PC-9 (cell line): Measurements from ENCODE around the gene TIGD6. TPM values are rescaled to one million over a fixed set of nuclear protein-coding genes. Genes with fewer than 3 reads are reported as not detected.

Experiments used
- BruUV-seq: library from RNA; stranded (reverse); fragments of 400-500 nt; replicated peaks from 2 replicates; lab custom pipeline; 2021; lab: Mats Ljungman, UMichigan
- CTCF ChIA-PET: fragments of 300-600 bp; sonication (Branson Sonifier 250); formaldehyde crosslinking; loops from one replicate; lab custom pipeline; 2022; ENCODE audit warnings: antibody characterized with exemption; lab: Charles Lee
- POLR2A ChIA-PET: fragments of 300-600 bp; sonication (Branson Sonifier 250); formaldehyde crosslinking; loops from one replicate; lab custom pipeline; 2022; ENCODE audit warnings: antibody characterized with exemption; ENCODE audit not compliant: unreplicated experiment; lab: Charles Lee
- DNase-seq, 2 experiments: peaks; one replicate each; pipeline versions ENCODE4 v3.0.0 to v3.0.0-alpha.2; 2015 to 2022; ENCODE audit warnings: mixed read lengths in 1 of 2
- H2AFZ ChIP-seq: fragments of 200-600 bp; sonication (generic); 2 replicates; pipeline ENCODE4 v1.8.1; 2017; ENCODE audit warnings: antibody characterized with exemption
- H3F3A ChIP-seq: fragments of 200-600 bp; sonication (generic); 2 replicates; pipeline ENCODE4 v1.8.1; 2017; ENCODE audit warnings: antibody characterized with exemption, mild to moderate bottlenecking, low read depth; ENCODE audit not compliant: insufficient read depth
- H3K27ac ChIP-seq: fragments of 200-600 bp; sonication (generic); 2 replicates; pipeline ENCODE4 v1.6.1; 2016; ENCODE audit warnings: mixed run types
- H3K27me3 ChIP-seq: fragments of 200-600 bp; sonication (generic); 2 replicates; pipeline ENCODE4 v1.6.1; 2016; ENCODE audit warnings: low read depth, mixed run types; ENCODE audit not compliant: insufficient read depth
- H3K36me3 ChIP-seq: fragments of 200-600 bp; sonication (generic); 2 replicates; pipeline ENCODE4 v1.6.1; 2016; ENCODE audit warnings: low read depth, mixed run types
- H3K4me1 ChIP-seq: fragments of 200-600 bp; sonication (generic); replicated peaks from 2 replicates; pipeline ENCODE4 v1.6.1; 2016; ENCODE audit warnings: mixed run types; ENCODE audit not compliant: insufficient read depth
- H3K4me2 ChIP-seq: fragments of 200-600 bp; sonication (generic); 2 replicates; pipeline ENCODE4 v1.6.1; 2017; ENCODE audit warnings: mixed run types
- H3K4me3 ChIP-seq: fragments of 200-600 bp; sonication (generic); 2 replicates; pipeline ENCODE4 v1.6.1; 2016; ENCODE audit warnings: mixed run types
- H3K79me2 ChIP-seq: fragments of 200-600 bp; sonication (generic); 2 replicates; pipeline ENCODE4 v1.6.1; 2017; ENCODE audit warnings: low read depth, mixed run types
- H3K9me2 ChIP-seq: fragments of 200-600 bp; sonication (generic); 2 replicates; pipeline ENCODE4 v1.8.1; 2017; ENCODE audit warnings: mild to moderate bottlenecking; ENCODE audit not compliant: insufficient read depth
- H3K9me3 ChIP-seq: fragments of 200-600 bp; sonication (generic); 2 replicates; pipeline ENCODE4 v1.8.1; 2016; ENCODE audit warnings: low read depth; ENCODE audit not compliant: insufficient read depth
- H4K20me1 ChIP-seq: fragments of 200-600 bp; sonication (generic); 2 replicates; pipeline ENCODE4 v1.8.1; 2017; ENCODE audit not compliant: insufficient read depth
- CTCF ChIP-seq: fragments of 200-600 bp; sonication (generic); conservative IDR thresholded peaks from 2 replicates; pipeline ENCODE4 v1.6.1; 2017; ENCODE audit warnings: mixed run types, antibody characterized with exemption, mild to moderate bottlenecking, moderate library complexity
- EZH2 ChIP-seq: fragments of 200-600 bp; sonication (generic); IDR thresholded peaks from 2 replicates; pipeline ENCODE4 v1.8.0; 2017; ENCODE audit warnings: antibody characterized with exemption, low read depth
- intact Hi-C: fragments of 100-400 bp; cut with micrococcal nuclease; formaldehyde crosslinking; loops from one replicate; pipeline ENCODE4 v1.10.0; 2022; ENCODE audit not compliant: unreplicated experiment
- total RNA-seq: library from RNA; stranded (reverse); gene quantifications from 2 replicates; pipeline ENCODE4 v1.2.3, GENCODE V29; 2021

TIGD6 gene
- total RNA-seq, 1 experiment from 2014 or later = 3.0 TPM

GRCh38 chr5:149979896-149980295 is 20.6 kb downstream of the TIGD6 start:
- no peak overlapping the region for H2AFZ ChIP-seq
- no peak for DNase-seq
- H3K4me2 ChIP-seq = no peak overlapping the region
- no peak overlapping the region for H3K27ac ChIP-seq
- BruUV-seq = no TSS peak
- TF ChIP-seq EZH2 = no peak
- TF ChIP-seq CTCF = no peak
- POLR2A ChIA-PET = no interaction called here
- H3K27me3 ChIP-seq = no peaks in the 10 kb centered on the region
- H3K4me1 ChIP-seq = no peaks in the 10 kb centered on the region; the same call in 1 of the 2 replicates
- H4K20me1 ChIP-seq = no peaks in the 10 kb centered on the region
- H3K36me3 ChIP-seq = 0 out of 2 replicates have a peak, but pooled peaks cover 4% of the 10 kb centered on the region
- H3K9me2 ChIP-seq = no peaks in the 10 kb centered on the region
- H3K79me2 ChIP-seq = no peaks in the 10 kb centered on the region
- H3K9me3 ChIP-seq = no peaks in the 10 kb centered on the region
- H3K4me3 ChIP-seq = no peak overlapping the region
- CTCF ChIA-PET = no interaction called here
- H3F3A ChIP-seq = no peaks in the 10 kb centered on the region; the same call in 1 of the 2 replicates
- intact Hi-C loops = no loop called here

- Histone ChIP-seq H3K79me2 (no peaks in the 10 kb centered on the region), H3K36me3 (0 out of 2 replicates have a peak, but pooled peaks cover 4% of the 10 kb centered on the region), H2AFZ (no peak overlapping the region), H3K9me2 (0 out of 2 replicates have a peak, but pooled peaks cover 4% of the 10 kb centered on the region), H3K27me3 (no peaks in the 10 kb centered on the region), H3K4me1 (no peaks in the 10 kb centered on the region; the same call in 1 of the 2 replicates), H3K4me3 (no peak overlapping the region), H3F3A (no peaks in the 10 kb centered on the region; the same call in 1 of the 2 replicates), H3K4me2 (no peak overlapping the region), H3K27ac (no peak overlapping the region), H3K9me3 (no peaks in the 10 kb centered on the region; the same call in 1 of the 2 replicates), H4K20me1 (no peaks in the 10 kb centered on the region)
- no TSS peak for BruUV-seq
- intact Hi-C loops = no loop called here
- DNase-seq = no peak
- no peak for TF ChIP-seq EZH2
- no peak for TF ChIP-seq CTCF
- CTCF ChIA-PET = interaction anchor here (0.6 to 0.7 kb wide), 2 partner anchors 9 to 23 kb away, joined by 3 to 12 read pairs; no protein-coding TSS in a partner anchor
- POLR2A ChIA-PET = interaction anchor here (0.6 kb wide), 1 partner anchor 39 kb away, joined by 4 read pairs; no protein-coding TSS in a partner anchor
These were observed 25.0 kb downstream of the TIGD6 start for GRCh38 chr5:149975409-149975808.

GRCh38 chr5:149969181-149969930 is 31.1 kb downstream of the TIGD6 start:
- no peak overlapping the region for H3K27ac ChIP-seq
- no peaks in the 10 kb centered on the region; the same call in 1 of the 2 replicates for H3K9me3 ChIP-seq
- H3K9me2 ChIP-seq = 0 out of 2 replicates have a peak, but pooled peaks cover 4% of the 10 kb centered on the region
- BruUV-seq = no TSS peak
- no peaks in the 10 kb centered on the region for H3K4me1 ChIP-seq
- H3K27me3 ChIP-seq = no peaks in the 10 kb centered on the region
- H3F3A ChIP-seq = no peaks in the 10 kb centered on the region
- DNase-seq = no peak
- intact Hi-C loops = loop anchor here (10.0 kb wide), 1 partner anchor 335 kb away; no protein-coding TSS in a partner anchor
- TF ChIP-seq CTCF (no peak), EZH2 (no peak)
- CTCF ChIA-PET = no interaction called here
- H3K79me2 ChIP-seq = no peaks in the 10 kb centered on the region
- H3K4me3 ChIP-seq = no peak overlapping the region
- no peak overlapping the region for H3K4me2 ChIP-seq
- POLR2A ChIA-PET = no interaction called here
- no peaks in the 10 kb centered on the region for H4K20me1 ChIP-seq
- H2AFZ ChIP-seq = no peak overlapping the region
- H3K36me3 ChIP-seq = no peaks in the 10 kb centered on the region
